NOMO-1 treated with dmso at 0.1 percent for 144 hours (cell line): ENCODE results near the gene MED26.

Source experiments
- DNase-seq: peaks from one replicate; lab custom pipeline; 2025; ENCODE audit not compliant: unreplicated experiment; lab: John Stamatoyannopoulos, UW

The MED26 gene

GRCh38 chr19:16614941-16615340 is 13.1 kb downstream of the MED26 start:
- DNase-seq: no peak

- no peak for DNase-seq
Measured at GRCh38 chr19:16613841-16614240, 14.2 kb downstream of the MED26 start.

- DNase-seq: no peak
Measured at GRCh38 chr19:16612636-16613035, 15.4 kb downstream of the MED26 start.

GRCh38 chr19:16611121-16611520 is 16.9 kb downstream of the MED26 start:
- no peak for DNase-seq

GRCh38 chr19:16609511-16610200 is 18.3 kb downstream of the MED26 start:
- DNase-seq: no peak

- peak; percentile 18 for DNase-seq
Measured at GRCh38 chr19:16608290-16608739, 19.7 kb downstream of the MED26 start.

GRCh38 chr19:16607819-16608218 is 20.2 kb downstream of the MED26 start:
- no peak for DNase-seq

- DNase-seq: no peak
Measured at GRCh38 chr19:16605553-16605994, 22.4 kb downstream of the MED26 start.

GRCh38 chr19:16605115-16605514 is 22.9 kb downstream of the MED26 start:
- no peak for DNase-seq

GRCh38 chr19:16604615-16605014 is 23.4 kb downstream of the MED26 start:
- no peak for DNase-seq

GRCh38 chr19:16603090-16603489 is 24.9 kb downstream of the MED26 start:
- DNase-seq: no peak

- no peak for DNase-seq
Measured at GRCh38 chr19:16601378-16602052, 26.5 kb downstream of the MED26 start.

GRCh38 chr19:16600824-16601223 is 27.2 kb downstream of the MED26 start:
- no peak for DNase-seq

GRCh38 chr19:16599655-16600346 is 28.2 kb downstream of the MED26 start:
- DNase-seq: no peak

GRCh38 chr19:16598848-16599247 is 29.2 kb downstream of the MED26 start:
- no peak for DNase-seq

- DNase-seq: no peak
Measured at GRCh38 chr19:16596399-16596798, 31.6 kb downstream of the MED26 start.

- DNase-seq: no peak
Measured at GRCh38 chr19:16595097-16595496, 32.9 kb downstream of the MED26 start.

GRCh38 chr19:16594681-16595091 is 33.3 kb downstream of the MED26 start:
- no peak for DNase-seq

GRCh38 chr19:16594131-16594586 is 33.8 kb downstream of the MED26 start:
- peak; percentile 12 for DNase-seq

- DNase-seq: no peak
Measured at GRCh38 chr19:16593181-16593580, 34.8 kb downstream of the MED26 start.

- no peak for DNase-seq
Measured at GRCh38 chr19:16591803-16592556, 36.0 kb downstream of the MED26 start.
